Sigmoid colon (tissue), 7 donors: ENCODE data around the gene ARFGAP1. TPM values are rescaled to one million over a fixed set of nuclear protein-coding genes. Genes with fewer than 3 reads are reported as not detected.

Experiments used
- DNase-seq: peaks from one replicate; pipeline ENCODE4 v3.0.0-alpha.2; 2019
- H3K27ac ChIP-seq, 4 donors: fragments of 200-600 bp; sonication (generic); one replicate each; pipeline ENCODE4 v1.5.1; 2016 to 2019; ENCODE audit warnings: mild to moderate bottlenecking in 1 of 4
- H3K27me3 ChIP-seq, 3 donors: fragments of 200-600 bp; sonication (generic); one replicate each; pipeline ENCODE4 v1.5.1; 2019; ENCODE audit warnings: mild to moderate bottlenecking in 1 of 3
- H3K36me3 ChIP-seq, 4 donors: fragments of 200-600 bp; sonication (generic); one replicate each; pipeline ENCODE4 v1.5.1; 2016 to 2019
- H3K4me1 ChIP-seq, 4 donors: fragments of 200-600 bp; sonication (generic); one replicate each; pipeline ENCODE4 v1.5.1; 2017 to 2019
- H3K4me3 ChIP-seq, 4 donors: fragments of 200-600 bp; sonication (generic); one replicate each; pipeline ENCODE4 v1.5.1; 2017 to 2019; ENCODE audit warnings: mild to moderate bottlenecking in 2 of 4, moderate library complexity in 1 of 4
- H3K9me3 ChIP-seq, 4 donors: fragments of 200-600 bp in 3 of 4; sonication (generic) in 3 of 4; one replicate each; pipeline versions ENCODE4 v1.5.1 to v1.6.1; 2013 to 2019
- EP300 ChIP-seq, 4 donors: sonication (generic); formaldehyde crosslinking; IDR thresholded peaks; one replicate each; pipeline ENCODE4 v1.6.1; 2017; ENCODE audit warnings: antibody characterized with exemption in 4 of 4
- POLR2A ChIP-seq, 2 donors: fragments of 450-650 bp; IDR thresholded peaks; one replicate each; pipeline ENCODE4 v1.6.1; 2016; ENCODE audit warnings: antibody characterized with exemption in 2 of 2, mild to moderate bottlenecking in 2 of 2, moderate library complexity in 2 of 2
- POLR2AphosphoS5 ChIP-seq, 4 donors: sonication (generic); formaldehyde crosslinking; IDR thresholded peaks; one replicate each; pipeline ENCODE4 v1.6.1; 2017; ENCODE audit warnings: antibody characterized with exemption in 4 of 4
- WGBS, 2 donors: extraction: QIAGEN DNeasy Blood & Tissue Kit; methylation state at CpG; one replicate each; pipeline ENCODE4 v1.1.7; 2013; 5-methylcytosine and 5-hydroxymethylcytosine counted together
- intact Hi-C: fragments of 100-400 bp; cut with DNase I; formaldehyde crosslinking; loops from one replicate; pipeline ENCODE4 v1.15.1; 2023
- polyA plus RNA-seq, 3 donors: library from polyadenylated mRNA; stranded (reverse); fragments of 200-250 nt; gene quantifications; one replicate each; pipeline ENCODE4 v1.2.3, GENCODE V29; 2013
- total RNA-seq, 4 donors: library from RNA; depleted of rRNA; stranded (reverse); fragments of >200 nt; gene quantifications; one replicate each; pipeline ENCODE4 v1.1.0, GENCODE V29; 2016
- TF ChIP-seq, protein P1 (sequence below), 4 experiments: fragments of 450-650 bp in 3 of 4; fragments of 200-600 bp in 1 of 4; IDR thresholded peaks; one replicate each; pipeline ENCODE4 v1.5.1; 2016 to 2019; ENCODE audit warnings: antibody characterized with exemption in 4 of 4, mild to moderate bottlenecking in 3 of 4, moderate library complexity in 2 of 4
- donor health status: healthy with polysubstance abuse.
- donor health status: Bipolar disorder and iron deficiency.
- donor health status: healthy.

The ARFGAP1 gene
- total and polyA plus RNA-seq, 7 donors, result 19.8 to 109 (median 31.8) TPM

DNA sequence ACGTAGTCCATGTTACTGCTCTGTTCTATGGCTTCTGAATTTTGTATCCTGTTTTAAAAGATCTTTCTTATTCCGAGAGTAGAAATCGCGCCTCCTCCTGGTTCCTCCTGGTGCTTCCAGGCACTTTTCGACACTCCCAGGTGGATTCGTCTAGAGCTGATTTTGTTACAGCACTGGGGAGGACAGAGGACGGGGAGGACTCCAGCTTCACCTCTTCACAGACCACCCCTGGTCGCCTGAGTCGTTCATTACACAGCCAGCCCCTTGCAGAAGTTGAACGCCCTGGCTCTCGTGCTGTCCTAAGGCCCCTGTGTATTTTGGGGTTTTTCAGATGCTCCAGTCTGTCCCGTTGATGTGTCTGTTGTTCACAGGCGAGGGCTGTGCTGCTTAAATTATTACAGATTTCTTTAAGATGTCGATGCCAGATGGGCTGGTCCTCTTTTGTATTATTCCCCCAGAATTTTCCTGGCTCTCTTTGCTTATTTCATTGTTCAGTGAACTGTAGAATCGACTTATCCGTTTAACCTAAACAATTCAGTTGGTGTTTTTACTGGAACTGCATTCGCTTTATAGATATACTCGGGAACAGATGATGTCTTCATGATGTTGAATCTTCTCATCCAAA lies 50.9 kb downstream of the ARFGAP1 start:
- Histone ChIP-seq H3K4me3 (no peak overlapping the region), H3K4me1 (peaks cover 0 to 7% (median 0%) of the 10 kb centered on the region in 4 donors), H3K9me3 (no peaks in the 10 kb centered on the region), H3K27me3 (peaks cover 0 to 63% (median 3%) of the 10 kb centered on the region in 3 donors), H3K27ac (no peak overlapping the region), H3K36me3 (no peaks in the 10 kb centered on the region)
- 72 to 74% methylated on average over 18 of the region's 18 CpGs for WGBS, 2 donors
- TF ChIP-seq, protein P1, sequence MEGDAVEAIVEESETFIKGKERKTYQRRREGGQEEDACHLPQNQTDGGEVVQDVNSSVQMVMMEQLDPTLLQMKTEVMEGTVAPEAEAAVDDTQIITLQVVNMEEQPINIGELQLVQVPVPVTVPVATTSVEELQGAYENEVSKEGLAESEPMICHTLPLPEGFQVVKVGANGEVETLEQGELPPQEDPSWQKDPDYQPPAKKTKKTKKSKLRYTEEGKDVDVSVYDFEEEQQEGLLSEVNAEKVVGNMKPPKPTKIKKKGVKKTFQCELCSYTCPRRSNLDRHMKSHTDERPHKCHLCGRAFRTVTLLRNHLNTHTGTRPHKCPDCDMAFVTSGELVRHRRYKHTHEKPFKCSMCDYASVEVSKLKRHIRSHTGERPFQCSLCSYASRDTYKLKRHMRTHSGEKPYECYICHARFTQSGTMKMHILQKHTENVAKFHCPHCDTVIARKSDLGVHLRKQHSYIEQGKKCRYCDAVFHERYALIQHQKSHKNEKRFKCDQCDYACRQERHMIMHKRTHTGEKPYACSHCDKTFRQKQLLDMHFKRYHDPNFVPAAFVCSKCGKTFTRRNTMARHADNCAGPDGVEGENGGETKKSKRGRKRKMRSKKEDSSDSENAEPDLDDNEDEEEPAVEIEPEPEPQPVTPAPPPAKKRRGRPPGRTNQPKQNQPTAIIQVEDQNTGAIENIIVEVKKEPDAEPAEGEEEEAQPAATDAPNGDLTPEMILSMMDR (IDR thresholded peaks at IDR 0.05), result no peak
- no peak for TF ChIP-seq EP300 (IDR thresholded peaks at IDR 0.05)
- no peak for TF ChIP-seq POLR2AphosphoS5 (IDR thresholded peaks at IDR 0.05)
- no peak for TF ChIP-seq POLR2A (IDR thresholded peaks at IDR 0.05)
- intact Hi-C loops, result no loop called here
- peak; percentile 22 for DNase-seq

DNA sequence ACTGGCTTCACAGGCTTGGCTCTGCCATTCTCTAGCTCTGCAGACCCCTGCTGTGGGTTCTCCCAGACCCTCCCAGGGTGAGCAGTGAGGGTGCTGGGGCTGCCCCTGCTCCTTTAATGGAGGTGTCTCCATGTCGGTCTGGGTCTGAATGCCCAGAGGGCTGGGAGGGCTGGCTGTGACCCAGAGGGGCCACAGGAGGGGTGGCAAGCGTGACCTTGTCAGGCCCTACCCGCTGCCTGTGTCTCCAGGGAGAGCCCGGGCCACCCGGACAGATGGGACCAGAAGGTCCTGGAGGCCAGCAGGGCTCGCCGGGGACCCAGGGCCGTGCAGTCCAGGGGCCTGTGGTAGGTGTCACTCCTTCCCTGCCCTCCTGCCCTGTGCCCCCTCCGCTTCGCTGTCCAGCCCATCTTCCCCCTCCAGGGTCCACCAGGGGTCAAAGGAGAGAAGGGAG lies 52.4 kb downstream of the ARFGAP1 start:
- H3K4me1 ChIP-seq, result peaks cover 0 to 7% (median 0%) of the 10 kb centered on the region in 4 donors
- no peaks in the 10 kb centered on the region for H3K36me3 ChIP-seq
- TF ChIP-seq EP300 (IDR thresholded peaks at IDR 0.05) (no peak), POLR2A (IDR thresholded peaks at IDR 0.05) (no peak), POLR2AphosphoS5 (IDR thresholded peaks at IDR 0.05) (no peak)
- TF ChIP-seq, protein P1 (IDR thresholded peaks at IDR 0.05), result no peak
- intact Hi-C loops, result no loop called here
- H3K9me3 ChIP-seq, result no peaks in the 10 kb centered on the region
- H3K4me3 ChIP-seq, result no peak overlapping the region
- H3K27ac ChIP-seq, result no peak overlapping the region
- WGBS, 2 donors, result 77 to 89% methylated on average over 10 of the region's 10 CpGs
- peak; percentile 48 for DNase-seq
- H3K27me3 ChIP-seq, result peaks cover 0 to 60% (median 10%) of the 10 kb centered on the region in 3 donors

DNA sequence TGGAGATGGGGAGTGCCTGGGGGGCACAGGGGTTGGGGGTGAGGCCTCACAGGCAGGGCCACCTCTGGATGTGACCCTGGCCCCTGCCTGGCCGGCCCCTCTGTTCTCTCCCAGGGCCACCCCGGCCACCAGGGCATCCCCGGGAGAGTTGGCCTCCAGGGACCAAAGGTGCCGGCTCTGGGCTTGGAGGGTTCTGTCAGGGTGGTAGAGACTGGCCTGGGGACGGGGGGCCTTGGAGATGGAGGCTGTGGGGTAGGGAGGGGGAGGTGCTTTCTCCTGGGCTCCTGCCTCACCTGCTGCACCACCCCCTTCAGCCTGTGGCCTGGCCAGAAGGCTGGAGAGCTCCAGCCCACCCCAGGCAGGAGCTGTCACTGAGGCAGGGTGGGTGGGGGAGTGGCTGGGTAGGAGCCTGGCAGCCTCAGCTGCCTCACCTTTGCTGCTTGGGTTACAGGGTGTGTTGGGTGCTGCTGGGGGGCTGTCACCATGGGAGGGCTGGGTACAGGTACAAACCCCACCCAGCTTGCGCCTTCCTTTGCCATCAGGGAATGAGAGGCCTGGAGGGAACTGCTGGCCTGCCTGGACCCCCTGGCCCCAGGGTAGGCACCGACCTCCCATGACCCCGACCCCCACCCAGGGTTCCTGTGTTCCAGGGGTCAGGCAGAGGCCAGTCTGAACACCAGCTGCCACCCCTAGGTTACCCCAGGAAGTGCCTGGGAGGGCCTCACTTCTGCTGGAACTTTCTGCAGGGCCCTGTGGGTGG lies 53.1 kb downstream of the ARFGAP1 start:
- Histone ChIP-seq H3K9me3 (no peaks in the 10 kb centered on the region), H3K4me3 (no peak overlapping the region), H3K27ac (no peak overlapping the region), H3K4me1 (peaks cover 0 to 1% (median 0%) of the 10 kb centered on the region in 4 donors), H3K36me3 (no peaks in the 10 kb centered on the region), H3K27me3 (peaks cover 0 to 61% (median 11%) of the 10 kb centered on the region in 3 donors)
- 76 to 83% methylated on average over 8 of the region's 8 CpGs for WGBS, 2 donors
- peak; percentile 41 for DNase-seq
- TF ChIP-seq POLR2AphosphoS5 (IDR thresholded peaks at IDR 0.05) (no peak), EP300 (IDR thresholded peaks at IDR 0.05) (no peak), POLR2A (IDR thresholded peaks at IDR 0.05) (no peak)
- TF ChIP-seq, protein P1 (IDR thresholded peaks at IDR 0.05), result no peak
- intact Hi-C loops, result no loop called here

DNA sequence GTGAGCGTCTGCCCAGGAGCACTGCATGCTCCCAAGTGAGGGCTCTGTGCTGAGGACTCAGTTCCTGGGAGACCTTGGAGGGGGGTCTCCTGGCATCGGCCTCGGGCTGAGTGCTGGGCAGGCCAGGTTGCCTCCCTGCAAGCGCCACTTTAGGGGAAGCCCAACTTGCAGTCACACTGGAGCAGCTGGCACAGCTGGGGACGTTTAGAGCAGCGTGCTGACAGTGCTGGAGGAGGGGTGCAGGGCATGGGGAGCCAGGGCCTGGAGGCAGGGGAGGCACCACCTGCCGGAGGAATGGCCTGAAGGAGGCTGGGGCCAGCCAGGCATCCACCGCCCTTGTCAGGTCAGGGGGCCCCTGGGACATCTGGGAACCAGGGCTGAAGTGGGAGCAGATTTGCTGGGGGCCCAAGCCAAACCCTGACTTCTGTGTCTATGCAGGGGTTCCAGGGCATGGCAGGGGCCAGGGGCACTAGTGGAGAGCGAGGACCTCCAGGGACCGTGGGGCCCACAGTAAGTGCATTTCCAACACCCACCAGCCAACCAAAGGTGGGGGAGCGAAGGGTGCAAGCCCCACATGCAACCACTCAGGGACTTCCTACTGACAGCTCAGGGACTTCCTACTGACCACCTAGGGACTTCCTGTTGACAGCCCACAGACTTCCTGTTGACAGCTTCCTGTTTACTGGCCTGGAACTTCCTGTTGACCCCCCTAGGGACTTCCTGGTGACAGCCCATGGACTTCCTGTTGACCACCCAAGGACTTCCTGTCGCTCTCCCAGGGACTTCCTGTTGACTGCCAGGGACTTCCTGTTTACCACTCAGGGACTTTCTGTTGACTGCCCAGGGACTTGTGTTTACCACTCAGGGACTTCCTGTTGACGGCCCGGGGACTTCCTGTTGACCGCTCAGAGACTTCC lies 54.0 kb downstream of the ARFGAP1 start:
- TF ChIP-seq, protein P1 (IDR thresholded peaks at IDR 0.05), result no peak
- no peak for TF ChIP-seq EP300 (IDR thresholded peaks at IDR 0.05)
- no peak for TF ChIP-seq POLR2AphosphoS5 (IDR thresholded peaks at IDR 0.05)
- no peak for TF ChIP-seq POLR2A (IDR thresholded peaks at IDR 0.05)
- H3K36me3 ChIP-seq, result no peaks in the 10 kb centered on the region
- DNase-seq, result no peak
- H3K27me3 ChIP-seq, result peaks cover 0 to 64% (median 13%) of the 10 kb centered on the region in 3 donors
- no peaks in the 10 kb centered on the region for H3K4me1 ChIP-seq
- H3K9me3 ChIP-seq, result no peaks in the 10 kb centered on the region
- no peak overlapping the region for H3K27ac ChIP-seq
- 84 to 87% methylated on average over 15 of the region's 15 CpGs for WGBS, 2 donors
- intact Hi-C loops, result no loop called here
- H3K4me3 ChIP-seq, result no peak overlapping the region
